HepG2 (cell line): ENCODE measurements around the gene HERC4. TPM values are rescaled to one million over a fixed set of nuclear protein-coding genes. Genes with fewer than 3 reads are reported as not detected.

Experiments used
- CENPT ChIP-seq: sonication (generic); formaldehyde crosslinking; IDR thresholded peaks from 2 replicates; pipeline ENCODE4 v1.8.0; 2022; ENCODE audit warnings: low read depth, mild to moderate bottlenecking, moderate library complexity, missing genetic modification reagents
- CHD2 ChIP-seq: IDR thresholded peaks from 2 replicates; pipeline ENCODE4 v1.6.1; 2011; ENCODE audit warnings: low read depth, low read length, improper control_type of control experiment
- ELF4 ChIP-seq: sonication (generic); formaldehyde crosslinking; IDR thresholded peaks from 2 replicates; pipeline ENCODE4 v1.5.0; 2020; ENCODE audit warnings: missing genetic modification reagents, mild to moderate bottlenecking, moderate library complexity, borderline replicate concordance
- GABPA ChIP-seq, 2 experiments: IDR thresholded peaks; 2 replicates each; pipeline ENCODE4 v1.6.1; 2011 to 2016; ENCODE audit warnings: low read depth in 2 of 2, low read length in 1 of 2, missing biosample characterization in 1 of 2, missing genetic modification characterization in 1 of 2
- GZF1 ChIP-seq: sonication (generic); formaldehyde crosslinking; IDR thresholded peaks from 2 replicates; pipeline ENCODE4 v1.5.1; 2020; ENCODE audit warnings: mild to moderate bottlenecking, missing genetic modification reagents
- MEIS1 ChIP-seq: sonication (generic); formaldehyde crosslinking; IDR thresholded peaks from 2 replicates; pipeline ENCODE4 v1.9.0; 2021; ENCODE audit warnings: mild to moderate bottlenecking, missing genetic modification reagents, moderate library complexity, borderline replicate concordance
- PLRG1 ChIP-seq: fragments of 450-650 bp; conservative IDR thresholded peaks from 2 replicates; pipeline ENCODE4 v1.6.1; 2016
- SNAI1 ChIP-seq: sonication (generic); formaldehyde crosslinking; IDR thresholded peaks from 2 replicates; pipeline ENCODE4 v1.5.0; 2020; ENCODE audit warnings: mild to moderate bottlenecking, missing genetic modification reagents, borderline replicate concordance
- ZFP82 ChIP-seq: sonication (generic); formaldehyde crosslinking; IDR thresholded peaks from 2 replicates; pipeline ENCODE4 v1.5.1; 2020; ENCODE audit warnings: mild to moderate bottlenecking, missing genetic modification reagents, borderline replicate concordance
- ZNF124 ChIP-seq: sonication (generic); formaldehyde crosslinking; IDR thresholded peaks from 2 replicates; pipeline ENCODE4 v1.4.0; 2020; ENCODE audit warnings: missing genetic modification reagents
- ZNF143 ChIP-seq: sonication (generic); formaldehyde crosslinking; IDR thresholded peaks from 2 replicates; pipeline ENCODE4 v1.4.0; 2020; ENCODE audit warnings: missing genetic modification reagents
- ZNF350 ChIP-seq: sonication (generic); formaldehyde crosslinking; IDR thresholded peaks from 2 replicates; pipeline ENCODE4 v1.4.0; 2020; ENCODE audit warnings: mild to moderate bottlenecking, low read depth, missing genetic modification reagents, borderline replicate concordance
- ZSCAN12 ChIP-seq: sonication (generic); formaldehyde crosslinking; IDR thresholded peaks from 2 replicates; pipeline ENCODE4 v1.9.0; 2021; ENCODE audit warnings: mild to moderate bottlenecking, missing genetic modification reagents
- polyA plus RNA-seq, 8 experiments: library from polyadenylated mRNA; depleted of rRNA in 3 of 8; stranded (reverse) in 7 of 8; unstranded in 1 of 8; fragments of >200 nt; fragmentation: Illumina TruSeq in 4 of 8; extraction: Trizol in 4 of 8; gene quantifications; 2 replicates each; pipeline versions ENCODE4 v1.2.1 to v1.2.3, GENCODE V29; 2011 to 2016; ENCODE audit warnings: low read depth in 4 of 8, missing spikeins in 1 of 8, mixed read lengths in 1 of 8; ENCODE audit not compliant: insufficient read depth in 1 of 8
- total RNA-seq, 5 experiments: library from RNA; depleted of rRNA; stranded (reverse); fragments of >200 nt; fragmentation: Illumina TruSeq; extraction: Trizol; gene quantifications; 2 replicates each; pipeline ENCODE4 v1.2.3, GENCODE V29; 2016; ENCODE audit warnings: low read depth in 1 of 5
- TF ChIP-seq, protein P1 (sequence below): sonication (generic); formaldehyde crosslinking; IDR thresholded peaks from 2 replicates; pipeline ENCODE4 v1.4.0; 2020; ENCODE audit warnings: missing genetic modification reagents
- TF ChIP-seq, protein P2 (sequence below): sonication (generic); formaldehyde crosslinking; IDR thresholded peaks from 2 replicates; pipeline ENCODE4 v1.5.0; 2020; ENCODE audit warnings: missing genetic modification reagents
- TF ChIP-seq, protein P3 (sequence below): IDR thresholded peaks from 2 replicates; pipeline ENCODE4 v1.6.1; 2016; ENCODE audit warnings: missing compliant biosample characterization, missing genetic modification reagents, borderline replicate concordance
- TF ChIP-seq, protein P4 (sequence below): sonication (generic); formaldehyde crosslinking; IDR thresholded peaks from 2 replicates; pipeline ENCODE4 v1.9.0; 2021; ENCODE audit warnings: missing genetic modification reagents, mild to moderate bottlenecking, borderline replicate concordance
- TF ChIP-seq, protein P5 (sequence below): sonication (generic); formaldehyde crosslinking; IDR thresholded peaks from 2 replicates; pipeline ENCODE4 v1.5.1; 2020; ENCODE audit warnings: mild to moderate bottlenecking, missing genetic modification reagents, moderate library complexity

Gene HERC4
- total and polyA plus RNA-seq, 2 of the 13 experiments (the other 11 are each of a cell fraction or from before 2014, with no cell fraction given), result 9.8 to 20.2 TPM

DNA sequence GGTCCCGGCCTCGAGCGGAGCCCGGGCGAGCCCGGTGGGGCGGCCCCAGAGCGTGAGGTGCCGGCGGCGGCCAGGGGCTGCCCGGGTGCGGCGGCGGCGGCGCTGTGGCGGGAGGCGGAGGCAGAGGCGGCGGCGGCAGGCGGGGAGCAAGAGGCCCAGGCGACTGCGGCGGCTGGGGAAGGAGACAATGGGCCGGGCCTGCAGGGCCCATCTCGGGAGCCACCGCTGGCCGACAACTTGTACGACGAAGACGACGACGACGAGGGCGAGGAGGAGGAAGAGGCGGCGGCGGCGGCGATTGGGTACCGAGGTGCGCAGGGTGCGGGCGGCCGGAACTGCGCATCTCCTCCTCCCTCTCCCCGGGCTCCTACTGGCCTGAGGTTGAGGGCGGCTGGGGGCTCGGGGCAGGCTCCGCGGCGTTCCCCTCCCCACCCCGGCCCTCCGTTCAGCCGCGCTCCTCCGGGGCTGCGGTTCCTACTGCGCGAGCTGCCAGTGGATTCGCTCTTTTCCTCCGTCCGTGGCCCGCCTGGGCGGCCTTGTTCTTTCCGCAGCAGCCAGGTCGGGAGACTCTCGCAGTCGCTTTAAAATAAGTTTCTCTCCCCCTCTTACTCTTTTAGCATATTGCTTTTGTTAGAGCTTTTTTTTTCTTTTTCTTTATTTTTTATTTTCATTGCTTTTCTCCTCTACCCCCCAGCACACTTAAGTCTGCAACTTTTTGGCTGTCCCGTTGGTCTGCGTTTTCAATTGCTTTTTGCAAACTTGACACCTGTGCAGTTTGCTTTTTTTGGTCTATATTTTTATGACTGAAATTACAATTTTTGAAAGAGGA, 190.0 kb downstream of the HERC4 start (continued):
- TF ChIP-seq, protein P1, sequence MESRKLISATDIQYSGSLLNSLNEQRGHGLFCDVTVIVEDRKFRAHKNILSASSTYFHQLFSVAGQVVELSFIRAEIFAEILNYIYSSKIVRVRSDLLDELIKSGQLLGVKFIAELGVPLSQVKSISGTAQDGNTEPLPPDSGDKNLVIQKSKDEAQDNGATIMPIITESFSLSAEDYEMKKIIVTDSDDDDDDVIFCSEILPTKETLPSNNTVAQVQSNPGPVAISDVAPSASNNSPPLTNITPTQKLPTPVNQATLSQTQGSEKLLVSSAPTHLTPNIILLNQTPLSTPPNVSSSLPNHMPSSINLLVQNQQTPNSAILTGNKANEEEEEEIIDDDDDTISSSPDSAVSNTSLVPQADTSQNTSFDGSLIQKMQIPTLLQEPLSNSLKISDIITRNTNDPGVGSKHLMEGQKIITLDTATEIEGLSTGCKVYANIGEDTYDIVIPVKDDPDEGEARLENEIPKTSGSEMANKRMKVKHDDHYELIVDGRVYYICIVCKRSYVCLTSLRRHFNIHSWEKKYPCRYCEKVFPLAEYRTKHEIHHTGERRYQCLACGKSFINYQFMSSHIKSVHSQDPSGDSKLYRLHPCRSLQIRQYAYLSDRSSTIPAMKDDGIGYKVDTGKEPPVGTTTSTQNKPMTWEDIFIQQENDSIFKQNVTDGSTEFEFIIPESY, result no peak
- TF ChIP-seq ELF4 (CRISPR knock-in tag) (no peak), ZSCAN12 (CRISPR knock-in tag) (no peak), PLRG1 (no peak), MEIS1 (no peak), GABPA (IDR thresholded peaks at IDR 0.05; ENCODE audit: low read depth, low read length) (peak; percentile 34), GABPA (CRISPR knock-in tag; IDR thresholded peaks at IDR 0.05; ENCODE audit: low read depth) (peak; percentile 34; the same call in 1 of the 2 replicates), CHD2 (no peak), GZF1 (CRISPR knock-in tag) (peak; percentile 39; the same call in 1 of the 2 replicates), ZFP82 (0 out of 2 replicates have a peak, but pooled peaks have one; percentile 59), ZNF124 (no peak), ZNF350 (CRISPR knock-in tag) (no peak), SNAI1 (CRISPR knock-in tag) (no peak), CENPT (CRISPR knock-in tag) (no peak), ZNF143 (CRISPR knock-in tag) (no peak)
- TF ChIP-seq, protein P2, sequence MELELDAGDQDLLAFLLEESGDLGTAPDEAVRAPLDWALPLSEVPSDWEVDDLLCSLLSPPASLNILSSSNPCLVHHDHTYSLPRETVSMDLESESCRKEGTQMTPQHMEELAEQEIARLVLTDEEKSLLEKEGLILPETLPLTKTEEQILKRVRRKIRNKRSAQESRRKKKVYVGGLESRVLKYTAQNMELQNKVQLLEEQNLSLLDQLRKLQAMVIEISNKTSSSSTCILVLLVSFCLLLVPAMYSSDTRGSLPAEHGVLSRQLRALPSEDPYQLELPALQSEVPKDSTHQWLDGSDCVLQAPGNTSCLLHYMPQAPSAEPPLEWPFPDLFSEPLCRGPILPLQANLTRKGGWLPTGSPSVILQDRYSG, result no peak
- TF ChIP-seq, protein P3, sequence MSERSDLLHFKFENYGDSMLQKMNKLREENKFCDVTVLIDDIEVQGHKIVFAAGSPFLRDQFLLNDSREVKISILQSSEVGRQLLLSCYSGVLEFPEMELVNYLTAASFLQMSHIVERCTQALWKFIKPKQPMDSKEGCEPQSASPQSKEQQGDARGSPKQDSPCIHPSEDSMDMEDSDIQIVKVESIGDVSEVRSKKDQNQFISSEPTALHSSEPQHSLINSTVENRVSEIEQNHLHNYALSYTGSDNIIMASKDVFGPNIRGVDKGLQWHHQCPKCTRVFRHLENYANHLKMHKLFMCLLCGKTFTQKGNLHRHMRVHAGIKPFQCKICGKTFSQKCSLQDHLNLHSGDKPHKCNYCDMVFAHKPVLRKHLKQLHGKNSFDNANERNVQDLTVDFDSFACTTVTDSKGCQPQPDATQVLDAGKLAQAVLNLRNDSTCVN (CRISPR knock-in tag), result no peak
- TF ChIP-seq, protein P4, sequence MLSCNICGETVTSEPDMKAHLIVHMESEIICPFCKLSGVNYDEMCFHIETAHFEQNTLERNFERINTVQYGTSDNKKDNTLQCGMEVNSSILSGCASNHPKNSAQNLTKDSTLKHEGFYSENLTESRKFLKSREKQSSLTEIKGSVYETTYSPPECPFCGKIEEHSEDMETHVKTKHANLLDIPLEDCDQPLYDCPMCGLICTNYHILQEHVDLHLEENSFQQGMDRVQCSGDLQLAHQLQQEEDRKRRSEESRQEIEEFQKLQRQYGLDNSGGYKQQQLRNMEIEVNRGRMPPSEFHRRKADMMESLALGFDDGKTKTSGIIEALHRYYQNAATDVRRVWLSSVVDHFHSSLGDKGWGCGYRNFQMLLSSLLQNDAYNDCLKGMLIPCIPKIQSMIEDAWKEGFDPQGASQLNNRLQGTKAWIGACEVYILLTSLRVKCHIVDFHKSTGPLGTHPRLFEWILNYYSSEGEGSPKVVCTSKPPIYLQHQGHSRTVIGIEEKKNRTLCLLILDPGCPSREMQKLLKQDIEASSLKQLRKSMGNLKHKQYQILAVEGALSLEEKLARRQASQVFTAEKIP, result no peak
- TF ChIP-seq, protein P5, sequence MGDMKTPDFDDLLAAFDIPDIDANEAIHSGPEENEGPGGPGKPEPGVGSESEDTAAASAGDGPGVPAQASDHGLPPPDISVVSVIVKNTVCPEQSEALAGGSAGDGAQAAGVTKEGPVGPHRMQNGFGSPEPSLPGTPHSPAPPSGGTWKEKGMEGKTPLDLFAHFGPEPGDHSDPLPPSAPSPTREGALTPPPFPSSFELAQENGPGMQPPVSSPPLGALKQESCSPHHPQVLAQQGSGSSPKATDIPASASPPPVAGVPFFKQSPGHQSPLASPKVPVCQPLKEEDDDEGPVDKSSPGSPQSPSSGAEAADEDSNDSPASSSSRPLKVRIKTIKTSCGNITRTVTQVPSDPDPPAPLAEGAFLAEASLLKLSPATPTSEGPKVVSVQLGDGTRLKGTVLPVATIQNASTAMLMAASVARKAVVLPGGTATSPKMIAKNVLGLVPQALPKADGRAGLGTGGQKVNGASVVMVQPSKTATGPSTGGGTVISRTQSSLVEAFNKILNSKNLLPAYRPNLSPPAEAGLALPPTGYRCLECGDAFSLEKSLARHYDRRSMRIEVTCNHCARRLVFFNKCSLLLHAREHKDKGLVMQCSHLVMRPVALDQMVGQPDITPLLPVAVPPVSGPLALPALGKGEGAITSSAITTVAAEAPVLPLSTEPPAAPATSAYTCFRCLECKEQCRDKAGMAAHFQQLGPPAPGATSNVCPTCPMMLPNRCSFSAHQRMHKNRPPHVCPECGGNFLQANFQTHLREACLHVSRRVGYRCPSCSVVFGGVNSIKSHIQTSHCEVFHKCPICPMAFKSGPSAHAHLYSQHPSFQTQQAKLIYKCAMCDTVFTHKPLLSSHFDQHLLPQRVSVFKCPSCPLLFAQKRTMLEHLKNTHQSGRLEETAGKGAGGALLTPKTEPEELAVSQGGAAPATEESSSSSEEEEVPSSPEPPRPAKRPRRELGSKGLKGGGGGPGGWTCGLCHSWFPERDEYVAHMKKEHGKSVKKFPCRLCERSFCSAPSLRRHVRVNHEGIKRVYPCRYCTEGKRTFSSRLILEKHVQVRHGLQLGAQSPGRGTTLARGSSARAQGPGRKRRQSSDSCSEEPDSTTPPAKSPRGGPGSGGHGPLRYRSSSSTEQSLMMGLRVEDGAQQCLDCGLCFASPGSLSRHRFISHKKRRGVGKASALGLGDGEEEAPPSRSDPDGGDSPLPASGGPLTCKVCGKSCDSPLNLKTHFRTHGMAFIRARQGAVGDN (CRISPR knock-in tag), result peak; percentile 68; the same call in 1 of the 2 replicates
